Neural progenitor cell (in vitro differentiated cells): ENCODE measurements around the gene EZH2. TPM values are rescaled to one million over a fixed set of nuclear protein-coding genes. Genes with fewer than 3 reads are reported as not detected.

Experiments used
- DNase-seq: peaks from one replicate; pipeline ENCODE4 v3.0.0-alpha.2; 2016; ENCODE audit warnings: low spot score
- H2AFZ ChIP-seq: fragments of 200-600 bp; sonication (generic); replicated peaks from 2 replicates; pipeline ENCODE4 v1.6.1; 2016; ENCODE audit warnings: antibody characterized with exemption
- H3F3A ChIP-seq: fragments of 200-600 bp; sonication (generic); 2 replicates; pipeline ENCODE4 v1.6.1; 2016; ENCODE audit warnings: antibody characterized with exemption, low read depth
- H3K27ac ChIP-seq: fragments of 200-600 bp; sonication (generic); 2 replicates; pipeline ENCODE4 v1.5.1; 2016; ENCODE audit warnings: mild to moderate bottlenecking
- H3K27me3 ChIP-seq: fragments of 200-600 bp; sonication (generic); 2 replicates; pipeline ENCODE4 v1.6.1; 2016; ENCODE audit warnings: mild to moderate bottlenecking, moderate library complexity
- H3K36me3 ChIP-seq: fragments of 200-600 bp; sonication (generic); 2 replicates; pipeline ENCODE4 v1.5.1; 2016
- H3K4me1 ChIP-seq: fragments of 200-600 bp; sonication (generic); 2 replicates; pipeline ENCODE4 v1.6.1; 2016; ENCODE audit warnings: mixed run types
- H3K4me2 ChIP-seq: fragments of 200-600 bp; sonication (generic); 2 replicates; pipeline ENCODE4 v1.6.1; 2016
- H3K4me3 ChIP-seq: fragments of 200-600 bp; sonication (generic); 2 replicates; pipeline ENCODE4 v1.5.1; 2016
- H3K79me2 ChIP-seq: fragments of 200-600 bp; sonication (generic); 2 replicates; pipeline ENCODE4 v1.6.1; 2016; ENCODE audit warnings: low read depth
- H3K9ac ChIP-seq: fragments of 200-600 bp; sonication (generic); 2 replicates; pipeline ENCODE4 v1.6.1; 2016
- H3K9me3 ChIP-seq: fragments of 200-600 bp; sonication (generic); 2 replicates; pipeline ENCODE4 v1.5.1; 2016; ENCODE audit warnings: low read depth
- H4K20me1 ChIP-seq: fragments of 200-600 bp; sonication (generic); 2 replicates; pipeline ENCODE4 v1.6.1; 2016; ENCODE audit warnings: low read depth
- H3K27ac Mint-ChIP-seq: 3 replicates; pipeline ENCODE4 v1.8.0; 2021; ENCODE audit warnings: mixed read lengths
- H3K27me3 Mint-ChIP-seq: 2 replicates; pipeline ENCODE4 v1.8.0; 2022; ENCODE audit warnings: low read depth, mild to moderate bottlenecking, inconsistent platforms, moderate library complexity, mixed read lengths; ENCODE audit not compliant: insufficient read depth
- H3K36me3 Mint-ChIP-seq: 3 replicates; pipeline ENCODE4 v1.8.0; 2021; ENCODE audit warnings: mixed read lengths
- H3K4me1 Mint-ChIP-seq: 3 replicates; pipeline ENCODE4 v1.8.0; 2021; ENCODE audit warnings: mixed read lengths
- H3K4me3 Mint-ChIP-seq: 3 replicates; pipeline ENCODE4 v1.8.0; 2021; ENCODE audit warnings: mild to moderate bottlenecking, moderate library complexity, mixed read lengths
- H3K9me3 Mint-ChIP-seq: 3 replicates; pipeline ENCODE4 v1.8.0; 2020; ENCODE audit warnings: mixed read lengths
- CTCF ChIP-seq: fragments of 200-600 bp; sonication (generic); IDR thresholded peaks from 2 replicates; pipeline ENCODE4 v1.5.1; 2017; ENCODE audit warnings: antibody characterized with exemption, mild to moderate bottlenecking
- EZH2 ChIP-seq: fragments of 200-600 bp; sonication (generic); IDR thresholded peaks from 2 replicates; pipeline ENCODE4 v1.6.1; 2017; ENCODE audit warnings: antibody characterized with exemption, mild to moderate bottlenecking, moderate library complexity
- EZH2phosphoT487 ChIP-seq: fragments of 200-600 bp; sonication (generic); IDR thresholded peaks from 2 replicates; pipeline ENCODE4 v1.6.1; 2017; ENCODE audit warnings: antibody characterized with exemption
- total RNA-seq: library from RNA; depleted of rRNA; stranded (reverse); fragments of >200 nt; gene quantifications from 2 replicates; pipeline ENCODE4 v1.2.3, GENCODE V29; 2015; ENCODE audit warnings: low replicate concordance

Gene EZH2
- total RNA-seq, 1 donor from 2014 or later: 112 TPM

GRCh38 chr7:148882192-148882591 is 1.9 kb downstream of the EZH2 start:
- Histone ChIP-seq H3F3A (peaks cover 26% of the 10 kb centered on the region), H2AFZ (no peak overlapping the region), H3K27me3 (no peaks in the 10 kb centered on the region), H3K4me2 (peak overlapping the region; percentile 94), H3K4me1 (peaks cover 14% of the 10 kb centered on the region), H3K9ac (peak overlapping the region; percentile 66), H3K79me2 (peaks cover 74% of the 10 kb centered on the region), H3K4me3 (peak overlapping the region; percentile 91), H3K27ac (no peak overlapping the region), H4K20me1 (peaks cover 60% of the 10 kb centered on the region), H3K9me3 (no peaks in the 10 kb centered on the region), H3K36me3 (no peaks in the 10 kb centered on the region)
- H3K36me3 Mint-ChIP-seq: peaks cover 30% of the 10 kb centered on the region
- H3K27ac Mint-ChIP-seq: no peak overlapping the region
- TF ChIP-seq EZH2 (no peak), CTCF (no peak), EZH2phosphoT487 (no peak)
- H3K9me3 Mint-ChIP-seq: peaks cover 18% of the 10 kb centered on the region
- H3K27me3 Mint-ChIP-seq: peaks cover 9% of the 10 kb centered on the region
- H3K4me3 Mint-ChIP-seq: peak overlapping the region; percentile 99
- DNase-seq: no peak
- peaks cover 29% of the 10 kb centered on the region for H3K4me1 Mint-ChIP-seq

GRCh38 chr7:148878317-148878716 is 5.8 kb downstream of the EZH2 start:
- no peak overlapping the region for H2AFZ ChIP-seq
- H3K9me3 Mint-ChIP-seq: peaks cover 16% of the 10 kb centered on the region
- no peak overlapping the region for H3K27ac ChIP-seq
- H3F3A ChIP-seq: peaks cover 10% of the 10 kb centered on the region
- H3K9me3 ChIP-seq: no peaks in the 10 kb centered on the region
- H3K36me3 ChIP-seq: no peaks in the 10 kb centered on the region
- H3K27me3 ChIP-seq: no peaks in the 10 kb centered on the region
- peaks cover 20% of the 10 kb centered on the region for H3K4me1 ChIP-seq
- H3K27ac Mint-ChIP-seq: no peak overlapping the region
- peaks cover 31% of the 10 kb centered on the region for H3K36me3 Mint-ChIP-seq
- DNase-seq: no peak
- peaks cover 4% of the 10 kb centered on the region for H3K27me3 Mint-ChIP-seq
- H3K4me1 Mint-ChIP-seq: peaks cover 21% of the 10 kb centered on the region
- H3K79me2 ChIP-seq: peaks cover 100% of the 10 kb centered on the region
- no peak for TF ChIP-seq EZH2phosphoT487
- no peak for TF ChIP-seq EZH2
- H4K20me1 ChIP-seq: peaks cover 97% of the 10 kb centered on the region
- no peak overlapping the region for H3K9ac ChIP-seq
- no peak overlapping the region for H3K4me2 ChIP-seq
- no peak overlapping the region for H3K4me3 Mint-ChIP-seq
- H3K4me3 ChIP-seq: no peak overlapping the region

GRCh38 chr7:148877517-148877916 is 6.6 kb downstream of the EZH2 start:
- Histone ChIP-seq H3K79me2 (peaks cover 100% of the 10 kb centered on the region), H2AFZ (no peak overlapping the region), H3K4me2 (no peak overlapping the region), H3K27me3 (no peaks in the 10 kb centered on the region), H3K4me3 (no peak overlapping the region), H3K36me3 (no peaks in the 10 kb centered on the region), H3K27ac (no peak overlapping the region), H3K4me1 (peaks cover 18% of the 10 kb centered on the region), H4K20me1 (peaks cover 95% of the 10 kb centered on the region), H3F3A (peaks cover 4% of the 10 kb centered on the region), H3K9ac (no peak overlapping the region), H3K9me3 (no peaks in the 10 kb centered on the region)
- Mint-ChIP-seq H3K4me1 (peaks cover 15% of the 10 kb centered on the region), H3K36me3 (peaks cover 35% of the 10 kb centered on the region), H3K27ac (no peak overlapping the region), H3K4me3 (no peak overlapping the region), H3K9me3 (peaks cover 16% of the 10 kb centered on the region), H3K27me3 (peaks cover 4% of the 10 kb centered on the region)
- TF ChIP-seq EZH2phosphoT487 (no peak), EZH2 (no peak), CTCF (no peak)
- no peak for DNase-seq

GRCh38 chr7:148872188-148872587 is 11.9 kb downstream of the EZH2 start:
- Histone ChIP-seq H3K4me3 (no peak overlapping the region), H3K4me1 (peaks cover 6% of the 10 kb centered on the region), H3K4me2 (no peak overlapping the region), H3F3A (no peaks in the 10 kb centered on the region), H3K9ac (no peak overlapping the region), H3K27ac (no peak overlapping the region), H3K9me3 (no peaks in the 10 kb centered on the region), H4K20me1 (peaks cover 93% of the 10 kb centered on the region), H2AFZ (no peak overlapping the region), H3K79me2 (peaks cover 100% of the 10 kb centered on the region), H3K36me3 (no peaks in the 10 kb centered on the region), H3K27me3 (no peaks in the 10 kb centered on the region)
- H3K27me3 Mint-ChIP-seq: peaks cover 2% of the 10 kb centered on the region
- peaks cover 9% of the 10 kb centered on the region for H3K9me3 Mint-ChIP-seq
- H3K4me1 Mint-ChIP-seq: peaks cover 2% of the 10 kb centered on the region
- no peak overlapping the region for H3K4me3 Mint-ChIP-seq
- DNase-seq: no peak
- H3K27ac Mint-ChIP-seq: no peak overlapping the region
- H3K36me3 Mint-ChIP-seq: peaks cover 36% of the 10 kb centered on the region
- TF ChIP-seq EZH2phosphoT487 (no peak), CTCF (no peak), EZH2 (no peak)
